Aorta (tissue), 5 donors: ENCODE measurements around the gene AQP9. TPM values are rescaled to one million over a fixed set of nuclear protein-coding genes. Genes with fewer than 3 reads are reported as not detected.

ENCODE experiments used
- ATAC-seq: fragments of 200-7000 bp; cut with Tn5 transposase; one replicate; pipeline ENCODE4 v1.9.1; 2022; ENCODE audit warnings: moderate library complexity; ENCODE audit not compliant: low FRiP score
- DNase-seq, 2 donors: peaks; one replicate each; pipeline ENCODE4 v3.0.0-alpha.2; 2020
- H3K27ac ChIP-seq, 2 donors: one replicate each; pipeline ENCODE4 v1.5.1; 2013; ENCODE audit warnings: low read length in 2 of 2, mild to moderate bottlenecking in 2 of 2, moderate library complexity in 2 of 2, control low read depth in 1 of 2, inconsistent platforms in 1 of 2, low read depth in 1 of 2
- H3K27me3 ChIP-seq, 2 donors: one replicate each; pipeline ENCODE4 v1.6.1; 2013; ENCODE audit warnings: control low read depth in 1 of 2, low read length in 1 of 2, mild to moderate bottlenecking in 1 of 2, moderate library complexity in 1 of 2; ENCODE audit not compliant: insufficient read depth in 2 of 2, control insufficient read depth in 1 of 2
- H3K36me3 ChIP-seq, 2 donors: one replicate each; pipeline ENCODE4 v1.6.1; 2013; ENCODE audit warnings: control low read depth in 1 of 2, low read length in 1 of 2, mild to moderate bottlenecking in 1 of 2; ENCODE audit not compliant: insufficient read depth in 2 of 2, control insufficient read depth in 1 of 2
- H3K4me1 ChIP-seq, 2 donors: one replicate each; pipeline ENCODE4 v1.6.1; 2013; ENCODE audit warnings: low read length in 2 of 2, control low read depth in 1 of 2, mild to moderate bottlenecking in 1 of 2, moderate library complexity in 1 of 2; ENCODE audit not compliant: insufficient read depth in 2 of 2, control insufficient read depth in 1 of 2
- H3K4me3 ChIP-seq, 2 donors: one replicate each; pipeline ENCODE4 v1.5.1; 2013; ENCODE audit warnings: low read length in 2 of 2, control low read depth in 1 of 2, mild to moderate bottlenecking in 1 of 2
- H3K9me3 ChIP-seq: one replicate; pipeline ENCODE4 v1.6.1; 2013; ENCODE audit warnings: mild to moderate bottlenecking, low read length; ENCODE audit not compliant: control insufficient read depth
- WGBS, 2 donors: extraction: QIAGEN DNeasy Blood & Tissue Kit; methylation state at CpG; one replicate each; pipeline ENCODE4 v1.1.7; 2013; 5-methylcytosine and 5-hydroxymethylcytosine counted together
- intact Hi-C, 2 donors: fragments of 100-400 bp; cut with DNase I; formaldehyde crosslinking; loops; one replicate each; pipeline versions ENCODE4 v1.14.2 to v1.15.0; 2022
- polyA plus RNA-seq, 2 donors: library from polyadenylated mRNA; stranded (reverse); fragments of 200-250 nt; gene quantifications; one replicate each; pipeline ENCODE4 v1.2.3, GENCODE V29; 2013
- total RNA-seq, 2 donors: library from RNA; stranded (reverse); fragmentation: NEBNext Ultra II Directional; extraction: Animal tissue kit (Norgen Biotek cat#: 25700); gene quantifications; one replicate each; pipeline ENCODE4 v1.2.1, GENCODE V29; 2021
- donor health status: healthy with polysubstance abuse.
- donor health status: Bipolar disorder and iron deficiency.
- donor health status: DM: no; HTN: no; CAD: no.
- donor health status: DM: no; HTN: no; CAD: no.
- donor health status: DM: yes; HTN: yes; CAD: no.

AQP9 gene
- total and polyA plus RNA-seq, 4 donors = 0.59 to 7.9 (median 2.7) TPM

DNA sequence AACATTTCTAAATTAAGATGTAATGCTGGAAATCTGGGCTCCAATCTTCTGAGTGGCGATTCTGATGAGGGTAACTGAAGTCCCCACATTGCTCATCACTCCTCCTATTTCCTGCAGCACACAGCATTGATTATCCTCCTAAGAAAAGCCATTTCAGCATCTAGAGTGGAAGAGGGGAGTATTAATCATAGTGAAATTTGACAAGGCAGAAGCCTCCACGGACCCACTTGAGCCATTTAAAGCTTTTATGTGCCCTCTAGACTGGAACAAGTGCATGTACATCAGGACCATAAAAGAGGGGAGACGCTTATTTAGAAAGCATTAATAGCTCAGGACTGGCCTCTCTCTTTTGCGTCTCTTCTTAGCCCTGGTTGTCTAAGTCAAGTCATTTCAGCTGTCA lies 25.8 kb downstream of the AQP9 start:
- H3K9me3 ChIP-seq = no peaks in the 10 kb centered on the region

DNA sequence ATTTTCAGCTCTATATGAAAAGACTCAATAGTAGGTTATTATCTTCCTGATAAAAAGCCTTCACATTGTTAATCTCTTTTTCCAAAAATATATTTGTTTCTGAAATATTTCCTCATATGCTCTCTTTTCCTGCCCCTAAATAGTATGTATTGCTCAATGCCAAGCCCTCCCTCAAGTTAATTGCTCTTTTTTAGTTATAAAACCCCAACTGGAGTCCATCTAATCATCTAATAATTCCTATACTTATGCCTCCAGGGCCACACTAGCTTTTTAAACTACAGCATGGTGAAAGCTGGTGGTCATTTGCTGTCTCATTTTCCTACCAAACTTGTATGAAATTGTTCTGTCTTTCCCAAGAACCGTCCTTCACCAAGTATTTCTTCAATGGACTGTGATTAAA lies 26.7 kb downstream of the AQP9 start:
- no peaks in the 10 kb centered on the region for H3K36me3 ChIP-seq
- ATAC-seq = no peak
- H3K4me3 ChIP-seq = no peak overlapping the region
- peaks cover 0 to 3% of the 10 kb centered on the region in 2 donors for H3K27me3 ChIP-seq
- no peaks in the 10 kb centered on the region for H3K4me1 ChIP-seq
- intact Hi-C loops = no loop called here
- no peak overlapping the region for H3K27ac ChIP-seq
- no peak for DNase-seq
- no peaks in the 10 kb centered on the region for H3K9me3 ChIP-seq
- WGBS, 2 donors = 71 to 75% methylated on average over 1 of the region's 1 CpG

More for the DNA sequence above, 25.8 kb downstream of the AQP9 start:
- no peak for ATAC-seq
- H3K4me1 ChIP-seq = no peaks in the 10 kb centered on the region
- H3K27me3 ChIP-seq = peaks cover 0 to 3% of the 10 kb centered on the region in 2 donors
- H3K4me3 ChIP-seq = no peak overlapping the region
- H3K36me3 ChIP-seq = no peaks in the 10 kb centered on the region
- intact Hi-C loops = no loop called here
- no peak overlapping the region for H3K27ac ChIP-seq
- DNase-seq = no peak
- WGBS, 2 donors = 69 to 72% methylated on average over 4 of the region's 4 CpGs

DNA sequence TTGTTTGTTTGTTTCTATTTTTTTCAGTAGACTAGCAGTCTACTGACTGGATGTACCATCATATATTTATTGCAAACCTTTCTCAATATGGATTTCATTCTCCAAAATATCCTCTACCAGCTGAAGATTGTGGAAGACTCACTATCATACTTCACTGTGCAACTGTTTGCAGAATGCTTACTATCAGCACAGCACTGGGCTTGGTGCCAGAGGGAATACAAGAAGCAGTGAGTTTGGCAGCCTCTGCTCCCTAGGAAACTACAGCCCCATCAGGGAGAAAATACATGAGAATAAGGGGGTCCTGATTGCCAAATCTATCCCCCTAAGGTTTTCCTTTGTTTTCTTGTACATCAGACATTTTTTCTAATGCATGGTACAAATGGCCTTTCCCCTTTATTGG lies 27.5 kb downstream of the AQP9 start:
- Histone ChIP-seq H3K27me3 (peaks cover 0 to 3% of the 10 kb centered on the region in 2 donors), H3K4me3 (no peak overlapping the region), H3K36me3 (no peaks in the 10 kb centered on the region), H3K27ac (no peak overlapping the region), H3K9me3 (no peaks in the 10 kb centered on the region), H3K4me1 (no peaks in the 10 kb centered on the region)
- DNase-seq (peak in 1 of 2 donors; percentile 63), ATAC-seq (no peak)
- intact Hi-C loops = no loop called here

DNA sequence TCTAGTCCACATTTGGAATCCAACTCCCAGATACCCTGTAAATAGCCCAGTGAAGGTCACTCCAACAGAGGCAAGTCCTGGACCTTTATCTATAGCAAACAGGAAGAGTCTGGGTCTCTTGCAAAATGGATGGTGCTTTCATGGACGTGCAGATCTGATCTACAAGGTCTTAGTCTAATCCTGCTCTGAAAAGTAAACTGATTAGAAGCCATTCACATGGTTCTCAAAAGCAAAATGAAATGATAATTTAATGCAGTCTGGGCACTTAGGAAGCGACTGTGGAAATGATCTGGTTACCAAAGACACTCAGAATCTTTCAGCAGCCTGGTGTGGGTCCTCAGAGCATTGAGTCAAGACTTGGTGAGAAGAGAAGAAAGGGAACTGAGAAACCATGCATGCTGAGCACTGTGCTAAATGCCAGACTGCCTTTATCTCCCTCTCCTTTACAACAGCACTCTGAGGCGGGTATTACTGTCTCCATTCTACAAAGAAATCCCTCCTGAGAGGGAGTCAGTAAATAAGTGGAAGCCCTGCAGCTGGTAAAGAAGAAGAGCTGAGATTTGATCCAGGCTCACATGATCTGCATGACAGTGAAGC lies 29.0 kb downstream of the AQP9 start:
- Histone ChIP-seq H3K36me3 (no peaks in the 10 kb centered on the region), H3K4me1 (no peaks in the 10 kb centered on the region), H3K27me3 (peaks cover 0 to 2% of the 10 kb centered on the region in 2 donors), H3K9me3 (no peaks in the 10 kb centered on the region), H3K27ac (no peak overlapping the region), H3K4me3 (no peak overlapping the region)
- WGBS, 2 donors = 58 to 59% methylated on average over 3 of the region's 3 CpGs
- DNase-seq (no peak), ATAC-seq (no peak)
- intact Hi-C loops = no loop called here

DNA sequence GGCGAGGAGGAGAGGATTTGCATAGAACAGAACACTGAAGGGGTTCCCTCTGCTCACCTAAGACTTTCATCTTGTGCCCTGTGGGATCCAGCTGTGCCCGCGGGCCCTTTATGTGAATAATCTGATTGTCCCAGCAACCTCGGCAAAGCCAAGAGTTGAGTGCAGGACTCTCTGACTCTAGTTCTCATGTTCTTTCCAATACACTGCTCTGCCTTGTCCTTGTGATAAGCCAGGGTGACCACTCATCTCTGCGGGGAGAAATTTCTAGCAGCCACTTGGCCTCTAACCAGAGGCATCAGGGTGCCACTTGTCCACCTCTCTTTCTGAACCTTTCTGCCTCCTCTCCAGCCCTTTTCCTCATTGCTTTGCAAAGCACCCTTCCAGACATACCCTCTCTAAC lies 31.8 kb downstream of the AQP9 start:
- WGBS, 2 donors = 88 to 89% methylated on average over 5 of the region's 5 CpGs
- H3K36me3 ChIP-seq = no peaks in the 10 kb centered on the region
- H3K4me1 ChIP-seq = no peaks in the 10 kb centered on the region
- no peaks in the 10 kb centered on the region for H3K9me3 ChIP-seq
- DNase-seq (no peak), ATAC-seq (no peak)
- no peak overlapping the region for H3K4me3 ChIP-seq
- intact Hi-C loops = no loop called here
- peaks cover 0 to 2% of the 10 kb centered on the region in 2 donors for H3K27me3 ChIP-seq
- H3K27ac ChIP-seq = no peak overlapping the region

DNA sequence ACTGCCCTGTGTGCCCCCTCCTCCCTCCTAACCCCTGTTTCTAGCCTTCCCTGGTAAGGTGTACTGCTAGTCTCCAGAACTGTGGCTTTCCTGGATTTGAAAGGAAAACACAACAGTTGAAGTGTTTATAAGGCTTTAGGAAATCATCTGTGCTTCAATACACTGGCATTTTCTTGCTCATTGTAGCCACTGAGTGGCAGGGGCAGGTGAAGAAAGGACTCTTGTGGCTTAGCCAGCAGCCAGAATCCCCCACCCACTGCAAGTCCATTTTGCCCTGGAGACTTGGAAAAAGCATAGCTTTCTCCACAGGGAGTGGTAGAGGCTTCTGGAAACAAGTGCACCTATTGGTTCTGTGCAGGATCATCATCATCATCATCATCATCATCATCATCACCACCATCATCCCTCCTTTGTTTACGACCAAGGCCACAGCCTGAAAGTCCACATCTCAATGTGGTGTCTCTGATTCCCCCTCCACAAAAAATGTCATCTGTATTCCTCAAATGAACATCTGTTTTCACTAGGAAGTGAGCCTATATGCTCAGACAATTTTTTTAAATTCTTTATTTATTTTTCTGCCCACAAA lies 33.4 kb downstream of the AQP9 start:
- H3K9me3 ChIP-seq = no peaks in the 10 kb centered on the region
- DNase-seq (no peak), ATAC-seq (no peak)
- no peak overlapping the region for H3K27ac ChIP-seq
- no peaks in the 10 kb centered on the region for H3K4me1 ChIP-seq
- H3K36me3 ChIP-seq = no peaks in the 10 kb centered on the region
- WGBS, 2 donors = 77 to 81% methylated on average over 1 of the region's 1 CpG
- peaks cover 0 to 2% of the 10 kb centered on the region in 2 donors for H3K27me3 ChIP-seq
- intact Hi-C loops = no loop called here
- no peak overlapping the region for H3K4me3 ChIP-seq

DNA sequence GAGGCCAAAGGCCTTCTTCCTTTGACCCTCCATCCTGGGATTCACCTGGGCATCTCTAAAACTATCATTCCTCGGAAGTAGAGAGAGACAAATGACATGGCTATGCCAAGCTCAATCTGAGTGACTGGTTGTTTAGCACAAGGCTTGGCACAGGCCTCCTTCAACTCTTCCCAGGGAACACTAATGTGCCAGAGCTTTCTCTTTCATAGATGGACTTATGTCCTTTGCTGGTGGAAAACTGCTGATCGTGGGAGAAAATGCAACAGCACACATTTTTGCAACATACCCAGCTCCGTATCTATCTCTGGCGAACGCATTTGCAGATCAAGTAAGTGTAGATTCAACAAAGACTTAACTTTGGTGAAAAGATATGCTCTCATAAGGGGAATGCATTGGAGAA lies 36.5 kb downstream of the AQP9 start:
- Histone ChIP-seq H3K27ac (no peak overlapping the region), H3K9me3 (no peaks in the 10 kb centered on the region), H3K4me3 (no peak overlapping the region), H3K4me1 (no peaks in the 10 kb centered on the region), H3K27me3 (peaks cover 0 to 2% of the 10 kb centered on the region in 2 donors), H3K36me3 (no peaks in the 10 kb centered on the region)
- no peak for DNase-seq
- 89 to 91% methylated on average over 5 of the region's 5 CpGs for WGBS, 2 donors
- no peak for ATAC-seq
- intact Hi-C loops = no loop called here

DNA sequence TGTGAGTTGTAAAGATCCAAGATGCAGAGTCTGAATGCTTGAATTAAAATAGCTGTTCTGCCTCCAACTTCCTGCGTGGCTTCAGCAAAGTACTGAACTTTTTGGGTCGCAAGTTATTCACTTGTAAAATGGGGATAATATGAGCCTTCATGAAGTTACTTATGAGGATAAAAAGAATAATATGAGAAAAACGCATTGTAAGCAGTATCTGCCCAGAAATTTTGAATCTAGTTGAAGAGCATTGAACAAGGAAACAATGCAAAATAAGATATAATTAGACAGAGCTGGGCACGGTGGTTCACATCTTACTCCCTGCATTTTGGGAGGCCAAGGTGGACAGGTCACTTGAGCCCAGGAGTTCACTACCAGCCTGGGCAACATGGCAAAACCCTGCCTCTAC lies 37.8 kb downstream of the AQP9 start:
- Histone ChIP-seq H3K27ac (no peak overlapping the region), H3K4me1 (no peaks in the 10 kb centered on the region), H3K27me3 (peaks cover 0 to 2% of the 10 kb centered on the region in 2 donors), H3K36me3 (no peaks in the 10 kb centered on the region), H3K4me3 (no peak overlapping the region), H3K9me3 (no peaks in the 10 kb centered on the region)
- DNase-seq (no peak), ATAC-seq (no peak)
- intact Hi-C loops = no loop called here
- WGBS, 2 donors = 77% methylated on average over 4 of the region's 4 CpGs

DNA sequence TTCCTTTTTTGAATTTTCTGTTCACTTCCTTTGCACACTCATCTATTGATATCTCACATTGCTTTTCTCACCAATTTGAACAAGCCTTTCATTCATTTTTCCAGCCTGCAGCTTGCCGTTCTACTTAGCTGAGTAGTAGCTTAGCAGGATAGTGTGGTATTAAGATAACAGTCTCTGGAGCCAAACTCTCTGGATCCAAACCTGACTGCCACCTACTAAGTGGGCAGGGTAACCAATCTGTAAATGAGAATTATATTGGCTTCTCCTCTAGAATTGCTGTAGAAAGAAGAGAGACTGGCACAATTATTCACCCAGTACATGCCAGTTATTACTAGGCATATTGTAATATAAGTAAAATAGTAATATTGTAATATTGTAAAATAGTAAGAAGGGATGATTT lies 40.5 kb downstream of the AQP9 start:
- H3K4me3 ChIP-seq = no peak overlapping the region
- H3K9me3 ChIP-seq = no peaks in the 10 kb centered on the region
- ATAC-seq (no peak), DNase-seq (no peak)
- intact Hi-C loops = no loop called here
- no peaks in the 10 kb centered on the region for H3K36me3 ChIP-seq
- no peaks in the 10 kb centered on the region for H3K27me3 ChIP-seq
- H3K4me1 ChIP-seq = no peaks in the 10 kb centered on the region
- WGBS, 2 donors = 38 to 54% methylated on average over 1 of the region's 1 CpG
- no peak overlapping the region for H3K27ac ChIP-seq
